ENCODE data around the gene MAP1LC3B2. TPM values are rescaled to one million over a fixed set of nuclear protein-coding genes. Genes with fewer than 3 reads are reported as not detected.

Gene MAP1LC3B2
- total RNA-seq, 1 experiment from 2014 or later, result 1.5 TPM

- peaks cover 3% of the 10 kb centered on the region; the same call in 1 of the 2 replicates for H3K4me1 ChIP-seq (ENCODE audit: insufficient read depth, low read length)
- no peak overlapping the region for H2AFZ ChIP-seq (ENCODE audit: low read length)
- no peak overlapping the region for H3K27ac Mint-ChIP-seq
- no CpG with 5 or more reads among the region's 13 CpGs for WGBS (ENCODE audit: extremely low coverage, insufficient read length, low lambda C conversion rate)
- no peaks in the 10 kb centered on the region for H4K20me1 ChIP-seq (ENCODE audit: control insufficient read depth, insufficient read depth, insufficient read length)
- H3K4me1 Mint-ChIP-seq, result peaks cover 49 to 51% of the 10 kb centered on the region in 2 experiments
- no peak overlapping the region for H2BK15ac ChIP-seq (ENCODE audit: low read depth, low read length)
- H3K9me3 ChIP-seq (ENCODE audit: control insufficient read depth, low read depth, low read length), result no peaks in the 10 kb centered on the region
- H3K23ac ChIP-seq (ENCODE audit: insufficient read length, low read depth, low read length), result no peak overlapping the region
- H3K27me3 Mint-ChIP-seq (ENCODE audit: low read depth), result no peaks in the 10 kb centered on the region; the same call in 1 of the 2 replicates
- no peak for DNase-seq
- H3K18ac ChIP-seq (ENCODE audit: insufficient read length, low read depth, low read length), result no peak overlapping the region
- H3T11ph ChIP-seq (ENCODE audit: low read length), result no peak overlapping the region
- peaks cover 0 to 12% of the 10 kb centered on the region in 2 experiments; a peak in 3 of 5 replicates for H3K9me3 Mint-ChIP-seq
- no peaks in the 10 kb centered on the region for H3K27me3 ChIP-seq (ENCODE audit: insufficient read depth, low read length)
- no peak overlapping the region for H2BK12ac ChIP-seq (ENCODE audit: insufficient read length, low read depth, low read length)
- H4K5ac ChIP-seq (ENCODE audit: insufficient read length, low read depth, low read length), result no peak overlapping the region
- H3K56ac ChIP-seq (ENCODE audit: insufficient read length, low read depth, low read length), result no peak overlapping the region
- H3K4ac ChIP-seq (ENCODE audit: low read depth, low read length), result no peak overlapping the region
- H3K36me3 Mint-ChIP-seq (ENCODE audit: insufficient read depth in 1 of 3, low read depth in 3 of 3), result peaks cover 0 to 12% (median 0%) of the 10 kb centered on the region in 3 experiments; a peak in 2 of 7 replicates
- no peak overlapping the region for H3K9ac ChIP-seq (ENCODE audit: extremely low read depth, insufficient read length, low read length)
- no peaks in the 10 kb centered on the region for H3K79me2 ChIP-seq (ENCODE audit: insufficient read depth, low read length)
- no peak overlapping the region for H3K4me3 Mint-ChIP-seq
- H4K91ac ChIP-seq (ENCODE audit: insufficient read length, low read depth, low read length), result no peak overlapping the region
- no peak overlapping the region for H3K4me2 ChIP-seq (ENCODE audit: insufficient read depth, insufficient read length, low read length)
- no peak overlapping the region for H2BK20ac ChIP-seq (ENCODE audit: low read depth, low read length, poor library complexity, severe bottlenecking)
- H3K79me1 ChIP-seq (ENCODE audit: insufficient read depth, low read depth, low read length, poor library complexity, severe bottlenecking), result no peaks in the 10 kb centered on the region
- H2AK5ac ChIP-seq (ENCODE audit: insufficient read length, low read length), result no peak overlapping the region
- H4K8ac ChIP-seq (replicated peaks; ENCODE audit: insufficient read length, low read depth, low read length), result no peak overlapping the region
- no peak overlapping the region for H3K27ac ChIP-seq (ENCODE audit: insufficient read length, low read depth, low read length)
- no peak overlapping the region for H3K14ac ChIP-seq (ENCODE audit: insufficient read depth, low read length)
- no peak for TF ChIP-seq CTCF (conservative IDR thresholded peaks at IDR 0.05)
- no peak overlapping the region for H2BK120ac ChIP-seq (ENCODE audit: low read depth, low read length, poor library complexity, severe bottlenecking)
- H2BK5ac ChIP-seq (ENCODE audit: insufficient read length, low read length), result no peak overlapping the region
- no peaks in the 10 kb centered on the region for H3K23me2 ChIP-seq (ENCODE audit: insufficient read length, low read depth, low read length, poor library complexity, severe bottlenecking)
These were observed 45.2 kb downstream of the MAP1LC3B2 start for GRCh38 chr12:116604178-116604895.
